Breast epithelium (tissue), 4 donors: ENCODE measurements around the gene ANTXRL. TPM values are rescaled to one million over a fixed set of nuclear protein-coding genes. Genes with fewer than 3 reads are reported as not detected.

Experiments used
- DNase-seq, 2 donors: peaks; one replicate each; pipeline ENCODE4 v3.0.0-alpha.2; 2019; ENCODE audit warnings: low spot score in 2 of 2
- H3K27ac ChIP-seq, 2 donors: fragments of 200-600 bp; sonication (generic) in 1 of 2; one replicate each; pipeline ENCODE4 v1.5.1; 2016 to 2019; ENCODE audit warnings: mild to moderate bottlenecking in 1 of 2
- H3K27me3 ChIP-seq, 2 donors: fragments of 200-600 bp; sonication (generic) in 1 of 2; one replicate each; pipeline versions ENCODE4 v1.5.1 to v1.6.0; 2017 to 2019; ENCODE audit warnings: control low read depth in 1 of 2, mild to moderate bottlenecking in 1 of 2
- H3K36me3 ChIP-seq: fragments of 200-600 bp; one replicate; pipeline ENCODE4 v1.5.1; 2019
- H3K4me1 ChIP-seq, 2 donors: fragments of 200-600 bp; sonication (generic); one replicate each; pipeline ENCODE4 v1.5.1; 2016 to 2019; ENCODE audit warnings: control low read depth in 1 of 2
- H3K4me3 ChIP-seq, 3 donors: fragments of 200-600 bp; sonication (generic); 1 replicate in 2 of 3; 2 replicates in 1 of 3; pipeline ENCODE4 v1.5.1; 2016 to 2019; ENCODE audit warnings: mild to moderate bottlenecking in 3 of 3, moderate library complexity in 2 of 3
- H3K9me3 ChIP-seq, 2 donors: fragments of 200-600 bp; sonication (generic) in 1 of 2; one replicate each; pipeline ENCODE4 v1.5.1; 2016 to 2019; ENCODE audit warnings: control low read depth in 1 of 2
- POLR2A ChIP-seq: fragments of 450-650 bp; IDR thresholded peaks from one replicate; pipeline ENCODE4 v1.6.1; 2016; ENCODE audit warnings: antibody characterized with exemption, mild to moderate bottlenecking, moderate library complexity
- POLR2AphosphoS5 ChIP-seq, 3 donors: sonication (generic); formaldehyde crosslinking; IDR thresholded peaks; one replicate each; pipeline ENCODE4 v1.6.1; 2017; ENCODE audit warnings: antibody characterized with exemption in 3 of 3
- intact Hi-C: fragments of 100-400 bp; cut with DNase I; formaldehyde crosslinking; loops from one replicate; pipeline ENCODE4 v1.15.1; 2023; ENCODE audit warnings: low total_unique reads
- total RNA-seq, 3 donors: library from RNA; depleted of rRNA; stranded (reverse); fragments of >200 nt; gene quantifications; one replicate each; pipeline ENCODE4 v1.1.0, GENCODE V29; 2016
- TF ChIP-seq, protein P1 (sequence below), 3 donors: fragments of 450-650 bp; IDR thresholded peaks; one replicate each; pipeline ENCODE4 v1.5.1; 2016 to 2017; ENCODE audit warnings: antibody characterized with exemption in 3 of 3, mild to moderate bottlenecking in 3 of 3, moderate library complexity in 3 of 3

The ANTXRL gene
- total RNA-seq, 3 donors from 2014 or later = 0.15 TPM; not detected in 2

DNA sequence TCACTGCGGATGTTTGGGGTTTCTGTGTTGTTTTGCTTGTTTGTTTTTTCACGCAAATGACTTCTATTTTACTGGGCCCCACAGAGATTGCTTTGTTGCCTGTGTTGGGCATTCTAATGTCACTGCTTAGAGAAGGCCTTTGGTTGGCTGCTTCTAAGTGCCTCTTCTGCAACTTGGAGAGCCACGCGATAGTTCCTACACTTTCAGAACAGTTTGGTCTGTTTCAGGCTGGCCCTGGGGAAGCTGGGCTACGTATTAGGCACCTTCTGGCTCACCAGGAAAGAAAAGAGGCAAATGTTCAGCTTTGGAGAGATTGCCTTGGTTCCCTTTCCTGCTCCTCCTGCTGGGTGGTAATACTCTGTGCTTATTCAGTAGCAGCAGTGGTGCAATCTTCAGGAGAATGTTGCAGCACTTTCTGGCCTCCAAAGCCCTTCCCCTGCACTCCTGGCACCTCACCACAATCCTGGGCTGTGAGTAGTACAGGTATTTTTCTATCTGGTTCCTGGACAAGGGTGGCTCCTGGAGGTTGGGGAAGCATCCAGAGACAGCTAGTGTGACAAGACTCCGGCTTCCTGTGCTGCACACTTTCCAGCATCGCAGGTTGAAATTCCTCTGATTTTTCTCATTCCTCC is 1.2 kb downstream of the ANTXRL start:
- intact Hi-C loops = no loop called here
- Histone ChIP-seq H3K27me3 (no peaks in the 10 kb centered on the region), H3K9me3 (no peaks in the 10 kb centered on the region), H3K36me3 (no peaks in the 10 kb centered on the region), H3K4me3 (no peak overlapping the region), H3K4me1 (peaks cover 4 to 19% of the 10 kb centered on the region in 2 donors), H3K27ac (peak overlapping the region; percentile 71 to 87)
- DNase-seq = peak; percentile 49 to 81
- TF ChIP-seq, protein P1, sequence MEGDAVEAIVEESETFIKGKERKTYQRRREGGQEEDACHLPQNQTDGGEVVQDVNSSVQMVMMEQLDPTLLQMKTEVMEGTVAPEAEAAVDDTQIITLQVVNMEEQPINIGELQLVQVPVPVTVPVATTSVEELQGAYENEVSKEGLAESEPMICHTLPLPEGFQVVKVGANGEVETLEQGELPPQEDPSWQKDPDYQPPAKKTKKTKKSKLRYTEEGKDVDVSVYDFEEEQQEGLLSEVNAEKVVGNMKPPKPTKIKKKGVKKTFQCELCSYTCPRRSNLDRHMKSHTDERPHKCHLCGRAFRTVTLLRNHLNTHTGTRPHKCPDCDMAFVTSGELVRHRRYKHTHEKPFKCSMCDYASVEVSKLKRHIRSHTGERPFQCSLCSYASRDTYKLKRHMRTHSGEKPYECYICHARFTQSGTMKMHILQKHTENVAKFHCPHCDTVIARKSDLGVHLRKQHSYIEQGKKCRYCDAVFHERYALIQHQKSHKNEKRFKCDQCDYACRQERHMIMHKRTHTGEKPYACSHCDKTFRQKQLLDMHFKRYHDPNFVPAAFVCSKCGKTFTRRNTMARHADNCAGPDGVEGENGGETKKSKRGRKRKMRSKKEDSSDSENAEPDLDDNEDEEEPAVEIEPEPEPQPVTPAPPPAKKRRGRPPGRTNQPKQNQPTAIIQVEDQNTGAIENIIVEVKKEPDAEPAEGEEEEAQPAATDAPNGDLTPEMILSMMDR (IDR thresholded peaks at IDR 0.05) = no peak
- TF ChIP-seq POLR2AphosphoS5 (IDR thresholded peaks at IDR 0.05) (no peak), POLR2A (no peak)

DNA sequence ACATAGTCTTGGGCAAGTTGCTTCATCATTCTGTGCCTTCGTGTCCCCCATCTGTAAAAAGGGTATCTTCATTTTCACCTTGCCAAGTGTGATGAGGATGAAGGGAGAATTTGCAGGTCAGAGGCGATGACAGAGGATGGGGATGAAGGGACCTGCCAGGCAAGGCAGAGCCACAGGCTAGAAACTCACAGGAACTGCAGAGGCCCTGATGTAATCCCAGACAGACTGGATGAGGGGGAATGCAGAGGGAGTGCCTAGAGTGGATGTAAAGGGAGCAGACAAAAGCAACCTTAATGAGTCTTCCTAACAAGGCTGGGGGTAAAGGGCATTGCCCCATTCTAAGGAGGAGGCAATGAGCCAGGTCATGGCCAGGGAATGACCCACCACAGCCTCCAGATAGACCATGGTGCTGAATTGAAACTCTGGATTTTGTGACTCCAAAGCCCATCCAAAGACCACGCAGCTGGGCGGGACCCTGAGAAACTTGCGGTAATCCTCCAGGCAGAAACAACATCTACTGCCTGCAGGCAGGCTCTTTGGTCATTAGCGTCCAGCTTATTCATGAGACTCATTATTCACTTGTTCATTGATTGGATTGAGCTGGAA is 1.9 kb downstream of the ANTXRL start:
- Histone ChIP-seq H3K27ac (peak overlapping the region; percentile 71 to 87), H3K4me1 (peaks cover 4 to 14% of the 10 kb centered on the region in 2 donors), H3K36me3 (no peaks in the 10 kb centered on the region), H3K4me3 (no peak overlapping the region), H3K27me3 (no peaks in the 10 kb centered on the region), H3K9me3 (no peaks in the 10 kb centered on the region)
- TF ChIP-seq, protein P1 (IDR thresholded peaks at IDR 0.05) = no peak
- no peak for TF ChIP-seq POLR2A
- no peak for TF ChIP-seq POLR2AphosphoS5 (IDR thresholded peaks at IDR 0.05)
- intact Hi-C loops = no loop called here
- no peak for DNase-seq

DNA sequence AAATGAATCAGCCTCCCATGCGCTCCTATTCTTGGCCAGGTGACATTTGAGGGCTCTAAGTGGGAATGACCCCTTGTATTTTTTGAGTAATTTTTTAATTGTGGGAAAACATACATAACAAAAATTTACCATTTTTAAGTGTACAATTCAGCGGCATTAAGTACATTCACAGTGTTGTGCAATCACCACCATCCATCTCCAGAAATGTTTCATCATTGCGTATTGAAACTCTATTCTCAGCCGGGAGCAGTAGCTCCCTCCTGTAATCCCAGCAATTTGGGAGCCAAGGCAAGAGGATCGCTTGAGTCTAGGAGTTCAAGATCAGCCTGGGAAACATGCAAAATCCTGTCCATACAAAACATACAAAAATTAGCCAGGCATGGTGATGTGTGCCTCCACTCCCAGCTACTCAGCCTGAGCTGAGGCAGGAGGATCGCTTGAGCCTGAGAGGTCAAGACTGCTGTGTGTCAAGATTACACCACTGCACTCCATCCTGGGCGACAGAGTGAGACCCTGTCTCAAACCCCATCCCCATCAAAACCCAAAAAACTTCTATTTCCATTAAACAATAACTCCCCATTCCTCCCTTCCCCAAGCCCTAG is 2.5 kb downstream of the ANTXRL start:
- H3K36me3 ChIP-seq = no peaks in the 10 kb centered on the region
- H3K4me1 ChIP-seq = peaks cover 4 to 11% of the 10 kb centered on the region in 2 donors
- H3K9me3 ChIP-seq = no peaks in the 10 kb centered on the region
- no peaks in the 10 kb centered on the region for H3K27me3 ChIP-seq
- no peak for TF ChIP-seq POLR2A
- TF ChIP-seq, protein P1 (IDR thresholded peaks at IDR 0.05) = no peak
- TF ChIP-seq POLR2AphosphoS5 (IDR thresholded peaks at IDR 0.05) = no peak
- intact Hi-C loops = no loop called here
- no peak for DNase-seq
- no peak overlapping the region for H3K4me3 ChIP-seq
- peak overlapping the region; percentile 71 to 87 for H3K27ac ChIP-seq

DNA sequence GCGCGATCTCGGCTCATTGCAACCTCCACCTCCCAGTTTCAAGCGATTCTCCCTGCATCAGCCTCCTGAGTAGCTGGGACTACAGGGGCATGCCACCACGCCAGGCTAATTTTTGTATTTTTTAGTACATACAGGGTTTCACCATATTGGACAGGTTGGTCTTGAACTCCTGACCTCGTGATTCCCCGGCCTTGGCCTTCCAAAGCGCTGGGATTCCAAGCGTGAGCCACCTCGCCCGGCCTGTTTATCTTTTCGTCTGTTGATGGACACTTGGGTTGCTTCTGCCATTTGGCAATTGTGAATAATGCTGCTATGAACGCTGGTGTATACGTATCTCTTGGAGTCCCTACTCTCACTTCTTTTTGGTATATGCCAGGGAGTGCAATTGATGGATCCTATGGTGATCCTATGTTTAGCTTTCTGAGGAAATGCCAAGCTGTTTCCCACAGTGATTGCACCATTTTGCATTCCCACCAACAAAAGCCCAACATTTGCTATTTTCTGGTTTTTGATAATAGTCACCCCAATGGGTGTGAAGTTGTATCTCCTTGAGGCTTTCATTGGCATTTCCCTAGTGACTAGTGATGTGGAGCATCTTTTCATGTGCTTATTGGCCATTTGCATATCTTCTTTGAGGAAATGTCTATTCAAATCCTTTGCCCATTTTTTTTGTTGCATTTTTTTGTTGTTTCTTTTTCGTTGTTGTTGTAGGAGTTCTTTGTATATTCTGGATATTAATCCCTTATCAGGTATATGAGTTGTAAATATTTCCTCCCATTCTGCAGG is 3.5 kb downstream of the ANTXRL start:
- Histone ChIP-seq H3K36me3 (no peaks in the 10 kb centered on the region), H3K4me1 (peaks cover 4 to 7% of the 10 kb centered on the region in 2 donors), H3K27ac (no peak overlapping the region), H3K4me3 (no peak overlapping the region), H3K9me3 (no peaks in the 10 kb centered on the region), H3K27me3 (no peaks in the 10 kb centered on the region)
- intact Hi-C loops = no loop called here
- TF ChIP-seq POLR2A (no peak), POLR2AphosphoS5 (IDR thresholded peaks at IDR 0.05) (no peak)
- TF ChIP-seq, protein P1 (IDR thresholded peaks at IDR 0.05) = no peak
- DNase-seq = peak in 1 of 2 donors; percentile 34
